Measurements from ENCODE around the gene LRP1-AS. TPM values are rescaled to one million over a fixed set of nuclear protein-coding genes. Genes with fewer than 3 reads are reported as not detected.
A peak's percentile ranks its signal among the peaks of the same experiment; 100 is the strongest.

The LRP1-AS gene
- total RNA-seq, result not detected
- long read RNA-seq, result 0 reads

DNA sequence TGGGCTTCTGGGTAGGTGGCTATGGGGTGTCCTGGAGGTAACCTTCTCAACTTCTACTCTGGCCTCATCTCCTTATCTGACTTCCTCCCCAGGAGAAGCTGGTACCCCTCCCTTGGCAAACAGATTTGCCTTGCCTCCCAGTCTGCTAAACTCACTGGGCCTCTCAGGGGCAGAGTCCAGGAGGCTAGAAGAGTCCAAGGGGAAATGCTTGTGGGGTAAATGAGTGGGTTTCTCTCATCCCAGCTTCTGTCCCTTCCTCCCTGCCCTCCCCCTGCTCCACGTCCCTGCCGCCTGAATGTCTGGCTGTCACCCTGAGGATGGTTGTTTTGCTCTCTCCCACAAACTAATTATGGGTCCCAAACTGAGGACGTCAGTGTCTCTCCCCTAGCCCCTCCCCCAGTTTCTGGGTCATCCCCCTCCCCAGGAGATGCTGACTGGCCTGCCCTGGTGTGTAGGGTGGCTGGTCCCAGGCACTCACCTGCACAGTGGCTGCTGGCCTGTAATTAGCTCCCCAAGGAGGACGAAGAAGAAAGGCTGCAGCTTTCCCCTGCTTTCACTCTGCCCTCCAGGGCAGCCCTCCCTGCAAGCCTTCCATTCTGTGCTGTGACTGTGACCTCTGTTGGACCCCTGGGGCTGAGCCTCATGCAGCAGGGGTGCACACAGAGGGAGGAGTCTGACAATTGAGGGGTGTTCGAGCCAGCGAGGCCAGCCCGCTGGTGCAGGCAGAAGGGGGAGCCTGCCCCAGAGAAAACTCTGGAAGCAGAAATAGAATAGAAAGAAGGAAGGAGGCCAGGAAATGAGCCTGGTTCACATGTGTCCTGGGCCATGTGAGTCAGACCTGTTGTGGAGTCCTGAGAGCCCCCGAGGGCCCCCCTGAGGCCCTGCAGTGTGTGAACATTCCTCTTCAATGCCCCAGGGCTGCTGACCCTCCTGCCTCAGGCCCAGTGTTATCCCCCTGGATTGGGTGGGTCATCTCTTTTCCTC is at the start of gene LRP1-AS:
Gene LRP1-AS, minus strand, starts transcription at position 659 of the 984 bp plus-strand sequence.
- DNase-seq (no peak), ATAC-seq (ENCODE audit: poor library complexity) (no peak)
- intact Hi-C loops (cut with DNase I), result no loop called here

DNA sequence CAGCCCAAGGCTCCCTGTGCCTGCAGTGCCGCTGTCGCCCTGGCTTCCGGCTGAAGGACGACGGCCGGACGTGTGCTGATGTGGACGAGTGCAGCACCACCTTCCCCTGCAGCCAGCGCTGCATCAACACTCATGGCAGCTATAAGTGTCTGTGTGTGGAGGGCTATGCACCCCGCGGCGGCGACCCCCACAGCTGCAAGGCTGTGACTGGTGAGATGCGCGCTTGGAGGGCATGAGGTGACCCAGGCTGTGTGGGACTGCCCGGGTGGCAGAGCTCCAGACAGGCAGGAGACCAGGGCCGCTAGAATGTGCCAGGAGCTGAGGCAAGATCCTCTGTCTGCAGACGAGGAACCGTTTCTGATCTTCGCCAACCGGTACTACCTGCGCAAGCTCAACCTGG is 49.5 kb upstream of the LRP1-AS start:
- no peak for ATAC-seq (ENCODE audit: poor library complexity)
- no peak for DNase-seq

DNA sequence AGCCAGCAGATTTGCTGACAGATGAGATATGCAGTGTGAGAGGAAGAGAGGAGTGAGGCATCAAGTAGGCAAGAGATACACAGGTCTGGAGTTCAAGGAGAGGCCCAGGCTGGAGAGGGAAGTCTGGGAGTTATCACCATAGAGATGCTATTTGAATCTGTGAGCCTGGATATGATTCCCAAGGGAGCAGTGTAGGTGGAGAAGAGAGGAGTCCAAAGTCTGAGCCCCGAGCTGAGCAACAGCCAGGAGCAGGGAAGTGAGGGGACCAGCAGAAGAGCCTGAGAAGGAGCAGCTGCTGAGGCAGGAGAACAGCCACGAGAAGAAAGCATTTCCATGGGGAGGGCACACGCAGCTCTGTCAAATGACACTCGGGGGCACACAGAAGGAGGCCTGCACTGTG is 49.0 kb upstream of the LRP1-AS start:
- no peak for DNase-seq
- no peak for ATAC-seq (ENCODE audit: poor library complexity)
- intact Hi-C loops (cut with DNase I), result no loop called here

More for the DNA sequence above, 49.5 kb upstream of the LRP1-AS start:
- intact Hi-C loops (cut with DNase I), result no loop called here

DNA sequence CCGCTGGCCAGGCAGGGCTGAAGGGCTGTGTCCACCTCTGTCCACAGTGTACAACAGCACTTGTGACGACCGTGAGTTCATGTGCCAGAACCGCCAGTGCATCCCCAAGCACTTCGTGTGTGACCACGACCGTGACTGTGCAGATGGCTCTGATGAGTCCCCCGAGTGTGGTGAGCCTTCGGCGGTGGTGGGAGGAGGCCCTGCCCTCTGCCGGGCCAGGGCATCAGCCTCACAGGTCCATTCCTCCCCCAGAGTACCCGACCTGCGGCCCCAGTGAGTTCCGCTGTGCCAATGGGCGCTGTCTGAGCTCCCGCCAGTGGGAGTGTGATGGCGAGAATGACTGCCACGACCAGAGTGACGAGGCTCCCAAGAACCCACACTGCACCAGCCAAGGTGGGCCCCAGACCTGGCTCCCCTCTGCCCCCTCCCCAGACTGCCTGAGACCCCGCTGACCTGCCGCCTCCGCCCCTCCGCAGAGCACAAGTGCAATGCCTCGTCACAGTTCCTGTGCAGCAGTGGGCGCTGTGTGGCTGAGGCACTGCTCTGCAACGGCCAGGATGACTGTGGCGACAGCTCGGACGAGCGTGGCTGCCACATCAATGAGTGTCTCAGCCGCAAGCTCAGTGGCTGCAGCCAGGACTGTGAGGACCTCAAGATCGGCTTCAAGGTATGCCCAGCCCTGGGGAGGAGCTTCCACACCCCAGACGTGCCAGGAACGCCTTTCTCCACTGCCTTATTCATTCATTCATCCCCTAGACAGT is 48.4 kb upstream of the LRP1-AS start:
- ATAC-seq (ENCODE audit: poor library complexity) (no peak), DNase-seq (no peak)
- intact Hi-C loops (cut with DNase I), result no loop called here

DNA sequence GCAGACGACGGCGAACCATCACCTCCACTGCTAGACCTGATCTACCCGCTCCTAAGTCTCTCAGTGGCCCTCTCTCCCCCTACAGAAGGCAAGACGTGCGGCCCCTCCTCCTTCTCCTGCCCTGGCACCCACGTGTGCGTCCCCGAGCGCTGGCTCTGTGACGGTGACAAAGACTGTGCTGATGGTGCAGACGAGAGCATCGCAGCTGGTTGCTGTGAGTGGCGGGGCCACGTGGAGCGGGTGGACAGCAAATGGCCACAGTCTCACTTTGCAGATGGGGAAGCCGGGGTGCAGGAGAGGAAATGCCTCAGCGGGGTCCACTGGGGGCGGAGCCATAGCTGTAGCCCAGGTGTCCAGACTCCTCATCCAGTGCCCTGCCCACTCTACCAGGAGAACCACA is 47.8 kb upstream of the LRP1-AS start:
- intact Hi-C loops (cut with DNase I), result no loop called here
- ATAC-seq (ENCODE audit: poor library complexity), result no peak

DNA sequence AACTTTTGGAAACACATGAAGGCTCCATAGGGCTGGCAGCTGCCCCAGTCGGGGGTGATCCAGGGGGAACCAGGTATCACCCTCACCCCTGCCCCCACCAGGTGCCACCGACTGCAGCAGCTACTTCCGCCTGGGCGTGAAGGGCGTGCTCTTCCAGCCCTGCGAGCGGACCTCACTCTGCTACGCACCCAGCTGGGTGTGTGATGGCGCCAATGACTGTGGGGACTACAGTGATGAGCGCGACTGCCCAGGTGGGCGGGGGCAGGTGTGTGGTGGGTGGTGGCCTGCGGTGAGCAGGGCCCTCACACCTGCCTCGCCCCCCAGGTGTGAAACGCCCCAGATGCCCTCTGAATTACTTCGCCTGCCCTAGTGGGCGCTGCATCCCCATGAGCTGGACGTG is 46.8 kb upstream of the LRP1-AS start:
- DNase-seq (no peak), ATAC-seq (ENCODE audit: poor library complexity) (no peak)
- intact Hi-C loops (cut with DNase I), result no loop called here

More for the DNA sequence above, 47.8 kb upstream of the LRP1-AS start:
- DNase-seq, result no peak

DNA sequence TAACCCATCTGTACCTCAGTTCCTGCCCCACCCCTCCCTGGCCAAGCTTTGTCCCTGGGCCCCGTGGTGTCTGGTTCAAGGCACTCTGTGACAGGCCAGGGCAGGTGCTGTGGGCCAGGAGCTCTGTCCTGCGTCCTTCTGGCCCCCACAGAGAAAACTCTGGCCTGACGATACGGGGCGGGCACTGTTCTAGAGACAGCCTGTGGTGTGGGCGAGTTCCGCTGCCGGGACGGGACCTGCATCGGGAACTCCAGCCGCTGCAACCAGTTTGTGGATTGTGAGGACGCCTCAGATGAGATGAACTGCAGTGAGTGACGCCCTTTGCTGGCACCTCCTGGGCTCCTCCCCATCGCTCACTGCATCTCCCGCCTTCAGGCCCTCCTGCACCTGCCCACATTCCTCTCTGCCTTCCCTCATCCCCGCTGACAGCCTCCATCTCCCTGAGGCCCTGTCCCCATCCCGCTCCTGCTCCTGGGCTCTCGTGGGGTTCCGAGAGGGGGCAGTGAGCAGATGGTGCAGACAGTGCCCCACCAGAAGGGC is 46.4 kb upstream of the LRP1-AS start:
- intact Hi-C loops (cut with DNase I), result no loop called here
- no peak for DNase-seq

DNA sequence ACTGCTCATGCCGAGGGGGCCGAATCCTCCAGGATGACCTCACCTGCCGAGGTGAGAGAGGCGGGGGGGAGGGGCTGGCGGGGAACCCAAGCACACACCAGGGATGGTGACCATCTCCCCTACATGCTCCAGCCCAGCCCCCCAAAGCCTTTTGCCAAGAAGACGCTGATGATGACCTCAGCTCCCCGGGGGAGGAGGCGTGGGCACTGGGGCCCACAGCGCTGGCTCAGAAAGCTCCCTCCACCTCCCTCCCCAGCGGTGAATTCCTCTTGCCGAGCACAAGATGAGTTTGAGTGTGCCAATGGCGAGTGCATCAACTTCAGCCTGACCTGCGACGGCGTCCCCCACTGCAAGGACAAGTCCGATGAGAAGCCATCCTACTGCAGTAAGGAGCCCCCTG is 45.5 kb upstream of the LRP1-AS start:
- intact Hi-C loops (cut with DNase I), result no loop called here
- DNase-seq (no peak), ATAC-seq (ENCODE audit: poor library complexity) (no peak)

More for the DNA sequence above, 46.4 kb upstream of the LRP1-AS start:
- ATAC-seq (ENCODE audit: poor library complexity), result no peak

DNA sequence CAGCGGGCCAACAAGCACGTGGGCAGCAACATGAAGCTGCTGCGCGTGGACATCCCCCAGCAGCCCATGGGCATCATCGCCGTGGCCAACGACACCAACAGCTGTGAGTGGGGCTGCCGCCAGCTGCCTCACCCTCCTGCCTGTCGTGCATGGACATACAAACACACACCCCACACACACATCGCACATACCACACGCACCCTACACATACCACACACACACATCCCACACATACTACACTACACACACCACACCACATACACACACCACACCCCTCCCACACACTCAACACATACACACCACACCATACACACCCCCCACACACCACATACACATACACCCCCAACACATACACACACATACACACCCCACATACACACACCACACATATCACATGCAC is 44.0 kb upstream of the LRP1-AS start:
- ATAC-seq (ENCODE audit: poor library complexity), result no peak
- DNase-seq, result no peak
- intact Hi-C loops (cut with DNase I), result no loop called here

DNA sequence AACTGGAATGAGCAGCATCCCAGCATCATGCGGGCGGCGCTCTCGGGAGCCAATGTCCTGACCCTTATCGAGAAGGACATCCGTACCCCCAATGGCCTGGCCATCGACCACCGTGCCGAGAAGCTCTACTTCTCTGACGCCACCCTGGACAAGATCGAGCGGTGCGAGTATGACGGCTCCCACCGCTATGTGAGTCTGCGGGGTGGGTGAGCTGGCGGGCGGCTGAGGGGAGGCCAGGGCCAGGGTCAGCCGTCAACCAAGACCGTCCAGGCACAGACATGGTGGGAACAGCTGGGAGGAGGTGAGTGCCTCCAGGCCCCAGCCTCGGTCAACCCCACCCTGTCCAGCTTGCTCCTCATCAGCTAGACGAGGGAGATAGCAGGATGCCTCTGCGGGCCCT is 43.4 kb upstream of the LRP1-AS start:
- intact Hi-C loops (cut with DNase I), result no loop called here
- DNase-seq (no peak), ATAC-seq (ENCODE audit: poor library complexity) (no peak)

DNA sequence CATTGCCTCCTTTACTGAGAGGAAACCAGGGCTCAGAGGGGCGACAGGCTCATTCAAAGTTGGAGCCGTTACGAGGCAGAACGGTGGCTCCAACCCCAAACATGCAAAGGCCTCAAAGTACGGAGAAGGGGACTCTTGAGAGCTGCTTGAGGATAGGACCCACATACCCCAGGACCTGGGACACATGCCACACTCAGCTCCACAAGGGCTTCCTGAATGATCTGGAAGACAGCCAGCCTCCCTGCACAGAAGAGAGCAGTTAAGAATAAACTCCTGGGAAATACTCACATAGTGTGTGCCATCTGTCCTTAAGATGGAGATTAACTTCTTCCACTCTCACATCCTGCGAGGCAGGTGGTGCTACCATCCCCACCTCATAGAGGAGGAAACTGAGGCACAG is 42.6 kb upstream of the LRP1-AS start:
- intact Hi-C loops (cut with DNase I), result no loop called here
- ATAC-seq (ENCODE audit: poor library complexity) (peak; percentile 77), DNase-seq (no peak)

DNA sequence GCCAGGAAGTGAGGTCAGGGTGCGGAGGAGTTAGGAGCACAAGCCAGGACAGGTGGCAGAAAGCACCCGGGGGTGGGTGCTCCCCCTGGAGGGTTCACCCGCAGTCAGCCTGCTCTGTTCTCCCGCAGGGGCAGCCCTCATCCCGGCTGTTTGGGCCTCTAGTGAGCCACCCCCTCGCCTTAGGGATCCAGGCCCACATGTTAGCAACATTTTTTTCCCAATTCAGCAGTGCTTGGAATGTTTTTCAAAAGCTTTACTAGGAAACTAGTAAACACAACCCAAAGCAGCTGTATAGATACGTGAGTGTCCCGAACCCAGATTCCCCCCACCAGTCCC is 40.6 kb upstream of the LRP1-AS start:
- ATAC-seq (ENCODE audit: poor library complexity) (no peak), DNase-seq (no peak)
- intact Hi-C loops (cut with DNase I), result no loop called here

DNA sequence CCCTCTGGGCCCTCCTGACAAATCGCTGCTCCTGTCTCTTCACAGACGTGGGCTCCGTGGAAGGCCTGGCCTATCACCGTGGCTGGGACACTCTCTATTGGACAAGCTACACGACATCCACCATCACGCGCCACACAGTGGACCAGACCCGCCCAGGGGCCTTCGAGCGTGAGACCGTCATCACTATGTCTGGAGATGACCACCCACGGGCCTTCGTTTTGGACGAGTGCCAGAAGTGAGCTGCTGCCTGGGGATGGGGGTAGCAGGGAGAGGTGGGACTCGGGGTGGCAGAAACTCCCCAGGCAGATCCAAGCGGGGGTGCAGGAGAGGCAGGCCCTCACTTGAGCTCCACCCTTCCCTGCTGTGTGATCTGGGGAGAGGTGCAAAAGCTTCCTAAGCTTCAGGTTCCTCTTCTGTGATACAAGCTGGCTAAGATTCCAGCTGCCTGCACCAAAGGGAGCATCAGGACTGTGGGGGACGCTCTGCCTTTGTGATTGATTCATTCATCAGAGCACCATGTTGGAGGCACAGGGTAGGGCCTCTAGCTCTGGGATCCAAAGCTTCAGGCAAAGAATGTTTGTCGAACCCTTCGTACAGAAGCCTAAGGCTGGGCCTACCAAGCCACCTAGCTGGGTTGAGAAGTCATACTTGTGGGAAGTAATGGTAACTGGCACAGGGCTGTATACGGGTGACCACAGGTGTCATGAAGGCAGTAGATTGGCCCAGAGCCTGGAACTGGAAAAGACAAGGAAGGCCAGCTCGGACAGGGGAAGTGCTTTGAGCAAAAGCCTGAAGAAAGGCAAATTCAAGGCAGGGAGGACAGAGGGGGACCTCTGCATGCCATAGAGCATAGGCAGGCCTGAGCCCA is 40.0 kb upstream of the LRP1-AS start:
- DNase-seq (no peak), ATAC-seq (ENCODE audit: poor library complexity) (no peak)
- intact Hi-C loops (cut with DNase I), result no loop called here

DNA sequence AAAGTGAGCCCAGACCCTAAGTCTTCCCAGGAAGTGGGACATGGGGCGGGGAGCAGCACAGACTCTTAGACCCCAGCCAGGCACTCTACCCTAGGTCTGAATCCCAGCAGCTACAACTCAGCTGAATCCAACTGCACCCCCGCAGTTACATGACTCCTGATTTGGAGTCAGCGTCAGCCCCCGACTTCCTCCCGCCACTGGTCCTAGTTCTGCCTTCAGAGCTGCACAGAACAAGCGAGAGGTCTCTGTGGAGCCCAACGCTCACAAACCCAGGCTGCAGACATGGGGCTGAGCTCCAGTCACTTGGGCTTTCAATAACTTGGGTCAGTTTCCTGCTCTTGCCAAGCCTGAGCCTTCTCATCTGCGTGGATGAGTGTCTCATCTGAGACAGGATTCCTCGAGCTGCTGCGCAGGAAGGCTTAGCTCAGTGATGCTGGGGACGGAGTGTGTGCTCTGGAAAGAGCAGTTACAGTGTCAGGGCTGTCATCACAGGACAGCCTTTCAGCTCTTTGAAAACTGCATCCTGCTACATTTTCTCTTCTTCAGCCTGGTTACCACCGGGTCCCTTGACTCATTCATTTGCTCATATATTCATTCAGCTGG is 38.6 kb upstream of the LRP1-AS start:
- intact Hi-C loops (cut with DNase I), result no loop called here
- DNase-seq (no peak), ATAC-seq (ENCODE audit: poor library complexity) (no peak)

DNA sequence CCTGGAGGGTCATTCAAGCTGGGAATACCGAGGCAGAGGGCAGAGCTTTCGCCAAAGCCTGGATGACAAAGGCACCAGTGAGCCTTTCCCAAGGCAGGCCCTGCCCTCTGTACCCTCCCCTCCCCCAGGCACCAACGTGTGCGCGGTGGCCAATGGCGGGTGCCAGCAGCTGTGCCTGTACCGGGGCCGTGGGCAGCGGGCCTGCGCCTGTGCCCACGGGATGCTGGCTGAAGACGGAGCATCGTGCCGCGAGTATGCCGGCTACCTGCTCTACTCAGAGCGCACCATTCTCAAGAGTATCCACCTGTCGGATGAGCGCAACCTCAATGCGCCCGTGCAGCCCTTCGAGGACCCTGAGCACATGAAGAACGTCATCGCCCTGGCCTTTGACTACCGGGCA is 38.0 kb upstream of the LRP1-AS start:
- DNase-seq, result no peak
- no peak for ATAC-seq (ENCODE audit: poor library complexity)
- intact Hi-C loops (cut with DNase I), result no loop called here

DNA sequence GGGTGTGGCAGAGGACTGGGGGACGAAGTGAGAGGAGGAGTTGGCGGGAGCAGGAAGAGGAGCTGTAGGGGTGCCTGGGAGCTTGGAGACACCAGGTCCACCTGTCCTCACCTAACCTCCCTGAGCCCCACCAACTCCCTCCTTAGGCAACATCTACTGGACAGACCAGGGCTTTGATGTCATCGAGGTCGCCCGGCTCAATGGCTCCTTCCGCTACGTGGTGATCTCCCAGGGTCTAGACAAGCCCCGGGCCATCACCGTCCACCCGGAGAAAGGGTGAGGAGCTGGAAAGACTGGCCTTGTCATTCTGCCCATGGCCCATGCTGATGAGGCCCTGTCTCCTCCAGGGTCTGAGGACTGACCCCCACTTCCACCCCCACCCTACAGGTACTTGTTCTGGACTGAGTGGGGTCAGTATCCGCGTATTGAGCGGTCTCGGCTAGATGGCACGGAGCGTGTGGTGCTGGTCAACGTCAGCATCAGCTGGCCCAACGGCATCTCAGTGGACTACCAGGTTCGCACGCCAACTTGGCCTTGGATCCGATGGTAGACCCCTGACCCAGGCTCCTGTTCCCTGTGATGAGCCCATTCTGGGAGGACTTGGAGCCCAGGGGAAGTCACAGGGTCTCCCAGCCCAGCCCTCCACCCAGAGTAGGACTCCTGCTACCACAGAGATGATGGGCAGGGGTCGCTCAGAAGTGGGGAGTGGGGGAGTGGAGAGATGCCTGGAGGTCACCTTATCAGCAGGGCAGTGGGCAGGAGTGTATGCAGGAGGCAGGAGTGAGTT is 36.7 kb upstream of the LRP1-AS start:
- ATAC-seq (ENCODE audit: poor library complexity) (no peak), DNase-seq (no peak)
- intact Hi-C loops (cut with DNase I), result no loop called here

DNA sequence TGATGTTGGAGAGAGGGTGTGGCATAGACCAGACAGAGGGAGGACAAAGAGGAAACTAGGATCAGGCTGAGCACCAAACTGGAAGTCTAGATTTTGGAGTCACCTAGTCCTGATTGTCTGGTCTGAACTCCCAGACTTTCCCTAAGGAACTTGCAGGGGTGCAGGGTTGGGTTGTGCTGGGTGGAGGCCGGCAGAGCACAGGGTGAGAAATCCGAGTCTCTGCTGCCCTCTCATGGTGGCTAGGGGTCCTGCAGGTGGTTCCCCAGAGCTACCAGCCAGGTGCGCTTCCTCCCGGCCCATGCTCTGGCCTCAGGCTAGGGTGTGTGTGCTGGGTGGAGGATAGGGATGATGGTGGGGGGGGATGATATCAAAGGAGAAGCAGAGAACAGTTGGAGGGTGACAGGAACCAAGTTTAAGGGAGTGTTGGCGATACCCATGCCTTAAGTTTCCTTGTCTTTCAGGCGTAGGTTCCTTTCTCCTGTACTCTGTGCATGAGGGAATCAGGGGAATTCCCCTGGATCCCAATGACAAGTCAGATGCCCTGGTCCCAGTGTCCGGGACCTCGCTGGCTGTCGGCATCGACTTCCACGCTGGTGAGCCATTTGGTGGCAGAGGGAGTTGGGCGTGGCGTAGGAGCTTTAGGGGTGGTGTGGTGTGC is 35.6 kb upstream of the LRP1-AS start:
- peak; percentile 83 for ATAC-seq (ENCODE audit: poor library complexity)
- intact Hi-C loops (cut with DNase I), result no loop called here
- DNase-seq, result peak; percentile 82
